GM18505 (cell line): ENCODE measurements around the gene XKR7.

Source experiments
- ATAC-seq: cut with Tn5 transposase; IDR thresholded peaks from one replicate; pipeline ENCODE4 v1.9.1; 2021; ENCODE audit not compliant: unreplicated experiment
- POLR2A ChIP-seq: IDR thresholded peaks from 4 replicates; pipeline ENCODE4 v1.6.1; 2011; ENCODE audit warnings: borderline replicate concordance; ENCODE audit not compliant: insufficient read depth, insufficient read length; ENCODE audit errors: extremely low read depth

Gene XKR7

DNA sequence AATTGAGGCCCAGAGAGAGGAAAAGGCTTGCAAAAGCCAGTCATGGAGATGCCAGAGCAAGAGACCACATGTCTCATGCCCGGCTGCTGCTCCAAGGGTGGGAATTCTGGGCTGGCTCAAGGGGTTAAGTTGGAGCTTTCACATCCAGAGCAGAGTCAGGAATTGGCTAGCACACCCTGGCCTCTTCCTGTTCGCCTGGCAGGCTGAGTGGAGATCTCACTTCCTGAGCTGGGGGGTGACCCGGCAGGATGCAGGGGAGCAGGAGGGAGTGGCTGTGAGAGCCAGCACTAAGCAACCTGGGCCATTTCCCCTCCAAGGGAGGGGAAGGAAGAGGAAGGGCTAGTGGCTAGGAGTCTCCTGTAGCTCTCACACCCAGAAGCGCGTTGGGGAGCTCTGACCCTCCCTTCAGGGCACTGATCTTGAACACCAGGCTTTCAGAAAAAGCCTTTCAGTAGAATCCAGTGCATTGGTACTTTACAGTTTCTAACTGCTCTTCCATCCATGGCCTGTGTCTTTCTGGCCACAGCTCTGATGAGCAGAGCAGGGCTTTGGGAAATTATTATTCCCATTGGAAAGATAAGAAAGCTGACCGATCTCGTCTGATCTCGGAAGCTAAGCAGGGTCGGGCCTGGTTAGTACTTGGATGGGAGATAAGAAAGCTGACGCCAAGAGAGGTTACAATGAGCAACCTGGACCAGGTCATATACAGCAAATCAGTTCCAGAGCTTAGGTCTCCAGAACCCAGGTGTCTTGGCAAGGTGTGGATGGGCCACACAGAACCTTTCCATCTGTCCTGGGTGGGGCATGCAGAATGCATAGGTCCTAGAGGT is 40.1 kb downstream of the XKR7 start:
- TF ChIP-seq POLR2A: no peak
- no peak for ATAC-seq

DNA sequence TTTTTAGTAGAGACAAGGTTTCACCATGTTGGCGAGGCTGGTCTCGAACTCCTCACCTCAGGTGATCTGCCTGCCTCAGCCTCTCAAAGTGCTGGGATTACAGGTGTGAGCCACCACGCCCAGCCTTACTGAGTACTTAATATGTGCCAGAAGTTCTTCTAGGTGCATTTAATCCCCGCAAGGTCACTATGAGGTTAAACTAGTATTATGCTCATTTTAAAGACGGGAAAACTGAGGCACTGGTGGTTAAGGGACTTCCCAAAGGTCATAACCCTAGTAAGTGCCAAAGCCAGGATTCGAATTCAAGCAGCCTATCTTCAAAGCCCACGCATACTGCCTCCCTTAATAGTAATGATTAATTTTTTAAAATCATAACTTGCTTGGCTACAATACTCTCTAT is 41.6 kb downstream of the XKR7 start:
- ATAC-seq: no peak
- TF ChIP-seq POLR2A: no peak

DNA sequence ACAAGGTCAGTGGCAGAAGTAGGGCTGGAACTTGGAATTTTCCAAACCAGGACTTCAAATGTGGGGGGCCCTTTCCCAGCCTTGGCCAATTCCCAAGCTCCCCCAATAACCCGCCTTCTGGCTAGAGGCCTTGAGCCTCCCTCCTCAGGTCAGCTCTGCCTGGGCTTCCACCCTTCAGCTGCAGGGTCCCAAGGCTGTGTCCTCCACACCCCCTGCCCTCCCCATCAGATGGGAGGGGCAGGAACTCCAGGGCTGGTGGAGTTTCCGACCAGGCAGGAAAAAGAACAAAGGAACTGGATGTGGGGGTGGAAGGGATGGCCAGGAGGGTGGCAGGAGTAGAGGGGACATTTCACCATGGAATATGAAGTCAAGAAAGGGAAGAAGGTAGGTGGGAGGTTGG is 42.1 kb downstream of the XKR7 start, which contains the start of gene CCM2L:
Gene CCM2L (plus strand): TSS at position 338 of the 400 bp plus-strand sequence. CDS start 17 bp downstream, at position 355.
- ATAC-seq: no peak

DNA sequence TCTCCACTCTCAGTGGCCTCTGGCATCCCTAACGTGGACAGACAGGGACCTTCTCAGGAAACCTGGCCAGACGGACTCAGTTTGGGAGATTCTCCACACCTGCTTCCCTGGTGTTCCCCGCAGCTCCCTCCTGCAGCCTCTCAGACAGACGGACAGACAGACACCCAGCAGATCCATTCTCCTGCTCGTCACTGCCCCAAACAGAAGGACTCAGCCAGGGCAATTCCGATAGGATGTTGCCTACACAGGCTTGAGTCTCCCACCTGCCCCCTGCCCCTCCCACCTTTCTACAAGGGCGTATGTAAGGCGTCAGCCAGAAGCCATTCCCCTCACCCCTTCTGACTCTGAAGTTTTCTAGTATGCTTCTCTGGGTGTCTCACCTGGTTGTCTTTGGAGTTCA is 42.7 kb downstream of the XKR7 start:
- no peak for ATAC-seq

More for the DNA sequence above, 42.1 kb downstream of the XKR7 start, which contains the start of gene CCM2L:
- no peak for TF ChIP-seq POLR2A

DNA sequence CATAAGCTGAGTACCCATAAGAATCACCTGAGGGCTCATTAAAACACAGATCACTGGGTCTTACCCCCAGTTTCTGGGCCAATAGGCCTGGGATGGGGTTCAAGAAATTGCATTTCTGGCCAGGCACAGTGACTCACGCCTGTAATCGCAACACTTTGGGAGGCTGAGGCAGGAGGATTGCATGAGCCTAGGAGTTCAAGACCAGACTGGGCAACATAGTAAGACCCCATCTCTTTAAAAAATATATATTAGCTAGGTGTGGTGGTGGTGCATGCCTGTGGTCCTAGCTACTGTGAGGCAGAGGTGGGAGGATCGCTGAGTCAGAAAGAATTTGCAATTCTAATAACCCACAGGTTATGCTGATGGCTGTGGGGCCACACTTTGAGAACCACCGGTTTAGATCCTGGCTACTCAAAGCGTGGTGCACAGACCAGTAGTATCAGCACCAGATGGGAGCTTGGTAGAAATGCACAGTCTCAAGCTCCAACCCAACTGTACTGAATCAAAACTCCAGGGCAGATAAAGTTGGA is 44.3 kb downstream of the XKR7 start:
- no peak for TF ChIP-seq POLR2A

More for the DNA sequence above, 42.7 kb downstream of the XKR7 start:
- no peak for TF ChIP-seq POLR2A

DNA sequence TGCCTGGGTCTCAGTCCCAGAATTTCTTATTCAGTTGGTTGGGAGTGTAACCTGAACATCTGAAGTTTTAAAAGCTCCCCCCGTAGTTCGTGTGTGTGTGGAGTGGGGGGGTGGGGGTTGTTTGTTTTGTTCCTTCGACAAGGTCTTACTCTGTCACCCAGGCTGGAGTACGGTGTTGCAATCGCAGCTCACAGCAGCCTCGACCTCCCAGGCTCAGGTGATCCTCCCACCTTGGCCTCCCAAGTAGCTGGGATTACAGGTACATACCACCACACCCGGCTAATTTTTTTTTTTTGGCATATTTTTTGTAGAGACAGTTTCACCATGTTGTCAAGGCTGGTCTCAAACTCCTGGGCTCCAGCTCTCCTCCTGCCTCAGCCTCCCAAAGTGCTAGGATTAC is 45.4 kb downstream of the XKR7 start:
- TF ChIP-seq POLR2A: no peak
- no peak for ATAC-seq

More for the DNA sequence above, 44.3 kb downstream of the XKR7 start:
- no peak for ATAC-seq

DNA sequence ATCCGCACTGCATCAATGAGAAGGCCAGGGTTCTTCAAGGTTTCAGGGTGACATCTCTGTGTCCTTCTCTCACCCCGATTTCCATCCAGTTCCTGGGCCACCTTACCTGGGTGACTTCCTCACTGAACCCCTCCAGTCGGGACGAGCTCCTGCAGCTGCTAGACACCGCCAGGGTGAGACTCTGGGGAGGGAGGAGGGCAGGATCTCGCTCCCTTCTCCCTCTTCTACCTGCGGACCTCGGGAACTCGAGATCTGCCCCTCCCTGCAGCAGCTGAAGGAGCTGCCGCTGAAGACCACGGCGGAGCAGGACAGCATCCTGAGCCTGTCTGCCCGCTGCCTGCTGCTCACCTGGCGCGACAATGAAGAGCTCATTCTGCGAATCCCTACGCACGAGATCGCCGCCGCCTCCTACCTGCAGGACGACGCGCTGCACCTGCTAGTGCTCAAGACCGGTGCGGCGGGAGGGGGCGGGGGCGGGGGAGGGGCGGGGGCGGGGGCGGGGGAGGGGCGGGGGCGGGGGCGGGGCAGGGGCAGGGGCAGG is 49.8 kb downstream of the XKR7 start:
- TF ChIP-seq POLR2A: no peak
- no peak for ATAC-seq

DNA sequence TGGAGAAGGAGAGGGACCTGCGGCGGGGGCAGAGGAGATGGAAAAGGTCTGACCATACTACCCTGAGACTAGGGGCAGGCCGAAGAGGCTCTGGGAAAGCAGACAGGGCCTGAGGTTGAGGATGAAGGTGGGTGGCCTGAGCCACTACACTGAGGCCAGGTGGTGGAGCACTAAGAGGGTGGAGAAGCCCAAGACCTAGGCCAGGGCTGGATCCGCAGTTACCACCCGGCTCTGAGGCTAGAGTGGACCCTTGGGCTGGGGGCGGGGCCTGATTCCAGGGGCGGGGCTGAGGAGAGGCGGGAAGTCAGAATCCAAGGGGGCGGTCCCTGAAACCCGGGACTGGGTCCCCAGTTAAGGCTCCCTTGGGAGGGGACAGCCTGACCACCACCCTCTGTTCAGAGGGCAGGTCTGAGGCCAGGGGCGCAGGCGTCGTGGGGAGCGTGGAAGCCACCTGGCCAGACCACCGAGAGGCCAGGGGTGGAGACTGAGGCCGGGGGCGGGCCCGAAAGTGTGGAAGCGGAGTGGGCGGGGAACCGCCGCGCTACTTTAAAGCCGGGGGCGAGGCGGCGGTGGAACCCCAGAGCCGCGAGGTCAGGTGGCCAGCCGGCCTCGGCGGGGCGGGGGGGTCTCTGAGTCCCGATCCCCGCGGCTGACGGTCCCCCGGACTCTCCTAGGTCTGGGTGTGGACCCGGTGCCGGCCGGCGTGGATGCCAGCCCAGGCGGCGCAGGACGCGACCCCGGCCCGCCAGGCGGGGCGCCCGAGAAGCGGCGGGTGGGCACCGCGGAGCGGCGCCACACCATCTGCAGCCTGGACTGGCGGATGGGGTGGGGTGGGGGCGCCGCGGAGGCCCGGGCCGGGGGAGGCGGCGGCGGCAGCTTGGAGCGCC is 50.6 kb downstream of the XKR7 start:
- no peak for TF ChIP-seq POLR2A
- no peak for ATAC-seq

DNA sequence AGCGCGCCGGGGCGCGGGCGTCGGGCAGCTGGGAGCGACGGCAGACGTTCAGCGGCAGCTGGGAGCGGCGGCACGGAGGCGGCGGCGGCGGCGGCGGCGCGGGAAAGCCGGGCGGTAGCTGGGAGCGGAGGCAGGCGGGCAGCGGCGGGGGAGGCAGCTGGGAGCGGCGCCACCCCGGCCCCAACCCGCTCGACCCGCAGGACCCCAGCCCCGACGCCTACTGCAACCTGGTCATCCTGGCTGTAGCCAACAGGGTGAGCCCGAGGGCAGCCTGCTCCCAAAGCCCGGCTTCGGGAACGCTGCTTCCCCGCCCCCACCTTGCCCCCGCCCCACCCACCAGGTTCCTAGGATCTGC is 51.2 kb downstream of the XKR7 start:
- ATAC-seq: no peak
- no peak for TF ChIP-seq POLR2A

DNA sequence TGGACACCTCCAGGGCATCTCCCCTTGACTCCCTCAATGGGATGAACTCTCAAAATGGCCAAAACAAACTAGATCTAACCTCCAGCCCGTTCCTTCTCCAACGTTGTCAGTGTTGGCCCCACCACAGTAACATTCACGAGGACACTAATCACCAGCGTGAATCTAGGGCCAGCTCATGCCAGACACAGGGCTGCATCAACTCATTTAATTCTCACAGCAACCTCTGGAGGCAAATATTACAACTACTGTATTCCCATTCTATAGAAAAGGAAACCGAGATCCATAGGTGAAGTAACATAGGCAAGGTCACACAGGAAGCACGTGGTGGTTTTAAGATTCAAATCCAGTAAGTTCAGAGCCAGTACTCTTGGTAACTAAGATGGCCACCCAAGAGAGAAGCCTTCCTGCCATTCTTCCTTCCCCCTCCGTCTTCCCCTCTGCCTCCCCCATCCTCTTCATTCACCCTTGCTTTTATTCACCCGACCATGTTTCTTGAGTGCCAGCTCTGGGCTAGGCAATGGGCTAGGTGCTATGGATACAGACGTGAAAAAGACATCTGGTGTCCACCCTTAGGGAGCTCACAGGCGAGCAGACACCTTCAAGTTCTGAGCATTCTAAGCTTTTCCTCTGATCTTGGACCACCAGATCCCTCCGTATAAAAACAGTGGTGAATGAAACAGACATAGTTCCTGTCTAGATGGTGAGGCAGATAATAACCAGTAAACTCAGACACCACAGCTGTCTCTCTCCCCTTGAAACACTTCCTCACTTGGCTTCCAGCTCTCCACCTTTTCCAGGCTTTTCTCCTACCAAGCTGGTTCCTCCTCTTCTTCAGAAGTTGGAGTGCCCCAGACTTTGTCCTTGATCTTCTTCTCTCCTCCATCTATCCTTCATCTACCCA is 51.9 kb downstream of the XKR7 start:
- no peak for ATAC-seq
- no peak for TF ChIP-seq POLR2A

DNA sequence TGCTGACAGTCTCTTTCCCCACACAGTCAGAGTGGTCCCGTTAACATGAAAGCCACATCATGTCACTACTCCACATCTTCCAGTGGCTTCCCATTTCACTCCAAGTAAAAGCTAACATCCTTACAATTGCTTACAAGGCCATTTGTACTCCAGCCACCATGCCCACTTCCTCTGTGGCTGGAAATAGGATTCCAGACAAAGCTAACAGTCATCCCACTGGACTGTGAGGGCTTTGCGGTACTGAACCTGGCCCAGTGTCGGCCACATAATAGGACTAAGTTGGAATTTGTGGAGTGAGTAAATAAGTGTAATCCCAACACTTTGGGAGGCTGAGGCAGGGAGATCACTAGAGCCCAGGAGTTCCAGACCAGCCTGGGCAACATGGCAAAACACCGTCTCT is 53.1 kb downstream of the XKR7 start:
- ATAC-seq: no peak
- TF ChIP-seq POLR2A: no peak

DNA sequence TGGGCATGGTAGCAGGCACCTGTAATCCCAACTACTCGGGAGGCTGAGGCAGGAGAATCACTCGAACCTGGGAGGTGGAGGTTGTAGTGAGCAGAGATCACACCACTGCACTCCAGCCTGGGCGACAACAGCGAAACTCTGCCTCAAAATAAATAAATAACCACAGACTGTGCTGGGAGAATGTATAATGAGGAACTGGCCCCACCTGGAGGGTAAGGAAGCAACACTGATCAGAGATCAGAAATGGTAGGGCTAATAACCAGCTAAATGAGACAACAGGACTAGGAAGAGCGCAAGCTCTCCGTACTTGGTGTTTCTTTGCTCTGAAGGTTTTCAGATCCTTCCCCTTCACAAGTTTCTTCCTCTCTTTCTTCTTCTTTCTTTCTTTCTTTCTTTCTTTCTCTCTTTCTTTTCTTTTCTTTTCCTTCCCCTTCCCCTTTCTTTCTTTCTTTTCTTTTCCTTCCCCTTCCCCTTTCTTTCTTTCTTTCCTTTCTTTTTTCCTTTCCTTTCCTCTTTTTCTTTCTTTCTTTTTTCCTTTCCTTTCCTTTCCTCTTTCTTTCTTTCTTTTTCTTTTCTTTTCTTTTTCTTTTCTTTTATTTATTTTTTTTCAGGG is 56.8 kb downstream of the XKR7 start:
- no peak for TF ChIP-seq POLR2A
- no peak for ATAC-seq
